Measurements from ENCODE around the gene RAMP1.

The RAMP1 gene

DNA sequence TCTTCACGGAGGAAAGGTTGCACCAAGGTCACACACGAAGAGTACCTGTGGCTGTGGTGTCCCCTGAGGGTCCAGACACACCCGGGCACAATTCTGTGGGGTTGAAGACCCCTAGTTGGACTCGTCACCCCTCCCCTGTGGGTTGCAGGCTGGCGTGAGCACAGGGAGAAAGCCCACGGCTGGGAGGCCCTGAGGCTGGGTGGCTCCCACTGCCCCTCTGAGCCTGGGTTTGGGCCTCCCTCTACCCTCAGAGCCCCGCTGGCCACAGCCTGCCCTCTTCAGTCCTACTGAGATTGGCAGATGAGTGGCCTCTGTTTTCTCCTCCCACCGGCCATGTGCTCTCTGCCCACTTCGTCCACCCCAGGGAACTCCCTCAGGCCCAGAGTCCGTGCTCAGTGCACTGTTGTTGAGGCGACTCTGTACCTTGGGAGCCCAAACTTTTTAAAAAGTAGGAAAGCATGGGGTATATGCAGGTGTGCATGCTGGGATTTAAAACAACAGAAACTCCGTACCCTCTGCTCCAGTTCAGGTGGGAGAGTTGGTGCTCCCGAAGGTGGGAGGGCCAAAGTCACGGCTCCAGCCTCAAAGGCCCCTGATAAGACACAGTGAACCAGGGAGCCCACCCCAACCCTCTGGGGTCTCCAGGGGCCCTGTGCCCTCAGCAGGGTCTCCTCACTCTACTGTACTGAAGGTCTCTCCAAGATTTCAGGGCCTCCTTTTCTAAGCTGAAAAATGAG lies 19.1 kb downstream of the RAMP1 start:
- no peak for DNase-seq (ENCODE audit: extremely low read depth, insufficient read length)
- H3K4me3 ChIP-seq (replicated peaks; ENCODE audit: low read depth, low read length) = no peak overlapping the region
- H3K27me3 ChIP-seq (replicated peaks; ENCODE audit: control insufficient read depth, insufficient read depth, low read length) = no peaks in the 10 kb centered on the region; the same call in none of the 2 replicates
- H3K36me3 ChIP-seq (ENCODE audit: control insufficient read depth, insufficient read depth, low read length) = no peaks in the 10 kb centered on the region
- no peak for TF ChIP-seq CTCF (IDR thresholded peaks at IDR 0.05; ENCODE audit: insufficient read depth, low read length, poor library complexity, severe bottlenecking)

- no peak for DNase-seq (ENCODE audit: extremely low read depth, insufficient read length)
- no peak for TF ChIP-seq CTCF (IDR thresholded peaks at IDR 0.05; ENCODE audit: insufficient read depth, low read length, poor library complexity, severe bottlenecking)
- no peaks in the 10 kb centered on the region; the same call in none of the 2 replicates for H3K27me3 ChIP-seq (replicated peaks; ENCODE audit: control insufficient read depth, insufficient read depth, low read length)
- H3K4me3 ChIP-seq (replicated peaks; ENCODE audit: low read depth, low read length) = no peak overlapping the region
- H3K36me3 ChIP-seq (ENCODE audit: control insufficient read depth, insufficient read depth, low read length) = no peaks in the 10 kb centered on the region
Measured at GRCh38 chr2:237879058-237879430, 19.6 kb downstream of the RAMP1 start.

DNA sequence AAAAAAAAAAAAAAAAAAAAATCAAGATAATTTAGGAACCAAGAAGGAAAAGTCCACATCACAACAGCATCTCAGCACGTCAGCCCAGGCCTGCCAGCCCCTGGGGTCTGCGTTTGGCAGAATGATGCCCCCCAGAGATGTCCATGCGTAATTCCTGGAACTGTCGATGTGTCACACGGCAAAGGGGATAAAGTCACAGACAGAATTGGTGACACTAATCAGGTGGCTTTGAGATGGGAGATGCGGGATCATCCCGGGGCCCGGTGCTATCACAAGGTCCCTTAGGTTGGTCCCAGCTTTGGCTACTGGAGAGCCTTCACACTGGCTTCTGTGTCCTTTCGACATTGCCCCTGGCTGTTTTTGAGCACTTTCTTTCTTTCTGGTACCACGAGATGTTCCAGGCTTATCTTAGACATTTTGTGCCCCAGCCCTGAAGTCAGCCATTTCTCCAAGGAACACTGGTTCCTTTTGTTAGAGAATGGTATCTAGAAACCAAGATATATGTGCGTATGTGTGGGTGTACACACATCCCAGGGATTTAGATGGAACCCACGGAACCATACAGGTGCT lies 20.7 kb downstream of the RAMP1 start:
- no peak for DNase-seq (ENCODE audit: extremely low read depth, insufficient read length)
- no peak for TF ChIP-seq CTCF (IDR thresholded peaks at IDR 0.05; ENCODE audit: insufficient read depth, low read length, poor library complexity, severe bottlenecking)
- Histone ChIP-seq H3K36me3 (ENCODE audit: control insufficient read depth, insufficient read depth, low read length) (no peaks in the 10 kb centered on the region), H3K27me3 (replicated peaks; ENCODE audit: control insufficient read depth, insufficient read depth, low read length) (no peaks in the 10 kb centered on the region; the same call in 1 of the 2 replicates), H3K4me3 (replicated peaks; ENCODE audit: low read depth, low read length) (no peak overlapping the region)

DNA sequence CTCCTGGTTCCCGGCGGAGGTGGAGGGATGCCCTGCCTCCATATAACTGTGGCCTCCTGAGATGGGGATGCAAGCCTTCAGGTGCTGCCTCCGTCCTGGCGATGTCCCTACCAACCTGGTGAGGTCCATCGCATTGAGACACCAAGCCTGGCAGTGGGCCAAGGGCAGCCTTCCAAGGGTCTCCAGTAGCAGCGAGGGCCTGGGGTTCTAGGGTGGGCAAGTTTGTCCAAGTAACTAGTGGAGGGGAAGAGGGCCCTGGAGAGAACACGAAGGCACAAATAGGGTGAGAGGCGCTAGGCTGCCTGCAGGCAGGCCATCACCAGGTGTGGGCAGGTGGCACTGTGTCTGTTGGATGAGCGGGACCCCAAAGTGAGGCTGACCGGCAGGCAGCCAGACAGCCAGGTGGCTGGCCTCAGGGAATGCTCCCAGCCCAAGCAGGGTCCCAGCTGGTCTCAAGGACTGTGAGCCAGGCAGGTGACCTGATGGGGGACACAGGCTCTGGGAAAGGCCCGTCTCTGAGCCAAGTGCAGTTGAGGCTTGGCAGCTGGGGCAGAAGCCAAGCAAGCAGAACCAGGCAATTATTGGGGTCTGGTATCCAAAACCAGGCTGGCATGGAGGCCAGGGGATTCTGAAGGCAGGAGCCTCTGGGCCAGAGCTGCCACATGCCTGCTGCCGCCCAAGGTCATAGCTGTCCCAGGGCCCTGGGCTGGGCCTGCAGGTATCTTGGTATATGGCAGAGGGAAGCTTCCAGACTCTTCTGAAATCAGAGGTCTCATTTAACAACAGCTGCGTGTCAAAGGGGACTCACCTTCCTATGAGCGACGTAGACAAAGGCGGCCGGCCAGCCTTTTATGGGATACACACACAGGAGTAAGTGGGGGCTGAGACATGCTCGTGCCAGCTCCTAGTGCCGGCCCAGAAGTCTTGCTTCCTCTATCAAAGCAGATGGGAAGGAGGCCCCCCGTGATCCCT lies 23.4 kb downstream of the RAMP1 start:
- TF ChIP-seq CTCF (IDR thresholded peaks at IDR 0.05; ENCODE audit: insufficient read depth, low read length, poor library complexity, severe bottlenecking) = no peak
- Histone ChIP-seq H3K36me3 (ENCODE audit: control insufficient read depth, insufficient read depth, low read length) (no peaks in the 10 kb centered on the region), H3K4me3 (replicated peaks; ENCODE audit: low read depth, low read length) (no peak overlapping the region), H3K27me3 (replicated peaks; ENCODE audit: control insufficient read depth, insufficient read depth, low read length) (no peaks in the 10 kb centered on the region)
- no peak for DNase-seq (ENCODE audit: extremely low read depth, insufficient read length)

DNA sequence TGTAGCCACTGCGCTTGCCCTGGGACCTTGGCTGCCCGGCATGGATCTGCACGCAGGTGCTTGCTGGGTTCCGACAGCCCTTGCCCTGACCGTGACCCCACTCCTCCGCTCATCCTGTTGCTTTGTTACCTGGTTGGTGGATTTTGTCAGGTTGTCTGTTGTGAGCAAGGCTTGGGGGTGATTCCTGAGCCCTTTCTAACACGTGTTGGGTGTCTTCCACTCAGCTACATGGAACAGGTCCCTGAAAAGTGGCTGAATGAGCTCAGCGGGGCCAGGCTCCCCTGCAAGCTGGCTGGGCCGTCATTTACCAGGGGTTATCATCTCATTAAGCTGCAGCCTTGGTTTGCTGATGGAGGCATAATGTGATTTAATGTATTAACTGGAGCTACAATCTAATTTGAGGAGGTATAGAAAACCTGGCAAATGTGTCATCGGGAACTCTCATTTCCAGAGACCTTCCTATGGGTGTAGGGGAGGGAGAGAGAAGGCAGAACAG lies 24.6 kb downstream of the RAMP1 start:
- DNase-seq (ENCODE audit: extremely low read depth, insufficient read length) = no peak
- no peaks in the 10 kb centered on the region for H3K27me3 ChIP-seq (replicated peaks; ENCODE audit: control insufficient read depth, insufficient read depth, low read length)
- TF ChIP-seq CTCF (IDR thresholded peaks at IDR 0.05; ENCODE audit: insufficient read depth, low read length, poor library complexity, severe bottlenecking) = no peak
- no peaks in the 10 kb centered on the region for H3K36me3 ChIP-seq (ENCODE audit: control insufficient read depth, insufficient read depth, low read length)
- H3K4me3 ChIP-seq (replicated peaks; ENCODE audit: low read depth, low read length) = no peak overlapping the region
